Middle frontal gyrus (tissue), 1 donor: ENCODE data around the gene VMAC.

Source experiments
- DNase-seq: peaks from one replicate; pipeline ENCODE4 v3.0.0-alpha.2; 2015; ENCODE audit warnings: low spot score; ENCODE audit errors: extremely low spot score

Gene VMAC

GRCh38 chr19:5927441-5927821, 22.8 kb downstream of the VMAC start:
- DNase-seq: no peak

- DNase-seq: no peak
Observed at GRCh38 chr19:5929179-5929578, 24.5 kb downstream of the VMAC start.

GRCh38 chr19:5929625-5930024, 25.0 kb downstream of the VMAC start:
- DNase-seq: no peak

- DNase-seq: no peak
Observed at GRCh38 chr19:5931251-5931650, 26.6 kb downstream of the VMAC start.

- no peak for DNase-seq
Observed at GRCh38 chr19:5932146-5932545, 27.5 kb downstream of the VMAC start.

- DNase-seq: no peak
Observed at GRCh38 chr19:5932609-5933262, 28.1 kb downstream of the VMAC start.

GRCh38 chr19:5933391-5934068, 28.9 kb downstream of the VMAC start:
- no peak for DNase-seq

GRCh38 chr19:5934069-5934401, 29.4 kb downstream of the VMAC start:
- no peak for DNase-seq

- no peak for DNase-seq
Observed at GRCh38 chr19:5934774-5935472, 30.3 kb downstream of the VMAC start.

GRCh38 chr19:5935473-5936291, 31.0 kb downstream of the VMAC start:
- no peak for DNase-seq

- no peak for DNase-seq
Observed at GRCh38 chr19:5936292-5936592, 31.6 kb downstream of the VMAC start.

- DNase-seq: no peak
Observed at GRCh38 chr19:5937550-5937949, 32.9 kb downstream of the VMAC start.

- no peak for DNase-seq
Observed at GRCh38 chr19:5940260-5941208, 35.9 kb downstream of the VMAC start.

GRCh38 chr19:5941673-5942072, 37.0 kb downstream of the VMAC start:
- DNase-seq: no peak

GRCh38 chr19:5943045-5943444, 38.4 kb downstream of the VMAC start:
- DNase-seq: no peak

- no peak for DNase-seq
Observed at GRCh38 chr19:5943623-5944022, 39.0 kb downstream of the VMAC start.

GRCh38 chr19:5947435-5947834, 42.8 kb downstream of the VMAC start:
- peak; percentile 50 for DNase-seq

- DNase-seq: no peak
Observed at GRCh38 chr19:5948752-5949564, 44.3 kb downstream of the VMAC start.

GRCh38 chr19:5949792-5950305, 45.2 kb downstream of the VMAC start:
- no peak for DNase-seq

GRCh38 chr19:5950741-5951140, 46.1 kb downstream of the VMAC start:
- DNase-seq: no peak
